Left lobe of liver (tissue), 2 donors: ENCODE data around the gene TMEM232. TPM values are rescaled to one million over a fixed set of nuclear protein-coding genes. Genes with fewer than 3 reads are reported as not detected.
"Not testable (repeated sequence)": the region's sequence is repeated elsewhere in the genome, so short reads cannot be mapped to it uniquely, and the experiment has no call there.

Experiments
- ATAC-seq: fragments of 200-7000 bp; cut with Tn5 transposase; one replicate; pipeline ENCODE4 v1.9.1; 2020; ENCODE audit warnings: mild to moderate bottlenecking, moderate library complexity
- DNase-seq: peaks from one replicate; pipeline ENCODE4 v3.0.0-alpha.2; 2020; ENCODE audit warnings: low spot score
- total RNA-seq: library from RNA; stranded (reverse); gene quantifications from one replicate; pipeline ENCODE4 v1.2.1, GENCODE V29; 2021
- donor health status: DM: no; HTN: no; CAD: no; lungs with moderate emphysema.
- donor health status: DM: no; HTN: yes; CAD: no.

TMEM232 gene
- total RNA-seq, 1 donor from 2014 or later = 1.5 TPM

DNA sequence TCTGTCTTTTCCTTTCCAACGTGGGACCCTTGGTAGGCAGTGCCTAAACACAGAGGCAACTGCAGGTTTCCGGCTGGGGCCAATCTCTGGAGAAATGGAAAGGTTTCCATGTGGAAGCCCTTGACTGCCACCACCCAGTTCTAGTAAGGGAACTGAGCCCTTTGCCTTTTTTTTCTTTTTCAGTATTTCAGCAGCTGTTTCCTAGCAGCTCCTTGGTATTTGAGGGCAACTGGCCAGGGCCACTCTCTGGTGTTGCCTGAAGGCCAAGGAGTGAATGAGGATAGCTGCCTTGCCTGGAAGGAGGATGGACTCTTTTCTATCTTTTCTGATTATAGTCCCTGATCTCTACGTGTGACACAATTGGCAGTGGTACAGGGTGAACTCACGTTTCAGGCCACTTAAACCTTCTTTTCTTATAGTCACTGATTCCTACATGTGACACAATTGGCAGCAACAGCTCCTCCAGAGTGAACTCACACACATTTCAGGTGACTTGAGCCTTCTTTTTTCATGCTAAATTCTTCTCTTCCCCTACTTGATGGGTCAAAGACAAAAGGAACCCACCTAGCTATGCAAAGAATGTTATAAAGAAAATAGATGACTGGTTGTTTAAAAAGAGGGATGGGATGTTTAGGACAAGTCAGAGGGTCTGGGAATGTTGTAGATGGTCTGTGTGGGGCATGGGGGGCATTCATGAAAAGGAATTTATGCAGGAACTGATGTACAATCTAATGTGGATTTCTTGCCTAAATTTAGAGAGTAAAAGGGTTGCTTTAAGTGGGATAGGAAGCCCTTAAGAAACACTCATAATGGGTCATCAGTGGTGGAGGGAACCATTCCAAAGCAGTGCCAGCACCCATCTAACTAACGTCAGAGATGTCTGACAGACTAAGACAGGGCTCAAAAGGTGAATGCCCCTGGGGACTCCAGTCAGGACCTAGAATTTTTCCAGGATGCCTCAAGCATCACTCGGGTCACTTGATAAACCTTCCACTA, 190.1 kb downstream of the TMEM232 start:
- ATAC-seq (no peak), DNase-seq (no peak)

DNA sequence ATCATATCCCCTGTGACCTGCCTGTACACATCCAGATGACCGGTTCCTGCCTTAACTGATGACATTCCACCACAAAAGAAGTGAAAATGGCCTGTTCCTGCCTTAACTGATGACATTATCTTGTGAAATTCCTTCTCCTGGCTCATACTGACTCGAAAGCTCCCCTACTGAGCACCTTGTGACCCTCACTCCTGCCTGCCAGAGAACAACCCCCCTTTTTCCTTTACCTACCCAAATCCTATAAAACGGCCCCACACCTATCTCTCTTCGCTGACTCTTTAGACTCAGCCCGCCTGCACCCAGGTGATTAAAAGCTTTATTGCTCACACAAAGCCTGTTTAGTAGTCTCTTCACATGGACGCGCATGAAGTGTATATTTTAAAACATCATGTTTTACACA, 191.3 kb downstream of the TMEM232 start:
- ATAC-seq, DNase-seq: not testable (repeated sequence)

DNA sequence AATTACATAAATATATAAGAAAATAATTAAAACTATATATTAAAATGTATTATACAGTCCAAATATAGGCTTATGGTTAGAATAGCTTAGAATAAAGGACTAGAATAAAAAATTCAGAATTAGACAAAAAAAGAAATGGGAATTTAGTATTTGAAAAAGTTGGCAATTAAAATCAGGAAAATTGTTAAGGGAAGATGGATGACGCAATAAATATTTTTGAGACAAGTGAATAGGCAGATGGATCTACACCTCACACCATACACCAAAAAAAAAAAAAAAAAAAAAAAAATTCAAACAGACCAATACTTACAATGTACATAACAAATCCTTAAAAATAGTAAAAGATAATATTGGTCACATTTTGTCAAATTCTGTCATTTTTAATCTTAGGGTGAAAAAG, 200.7 kb downstream of the TMEM232 start:
- DNase-seq = no peak
- ATAC-seq = no peak

DNA sequence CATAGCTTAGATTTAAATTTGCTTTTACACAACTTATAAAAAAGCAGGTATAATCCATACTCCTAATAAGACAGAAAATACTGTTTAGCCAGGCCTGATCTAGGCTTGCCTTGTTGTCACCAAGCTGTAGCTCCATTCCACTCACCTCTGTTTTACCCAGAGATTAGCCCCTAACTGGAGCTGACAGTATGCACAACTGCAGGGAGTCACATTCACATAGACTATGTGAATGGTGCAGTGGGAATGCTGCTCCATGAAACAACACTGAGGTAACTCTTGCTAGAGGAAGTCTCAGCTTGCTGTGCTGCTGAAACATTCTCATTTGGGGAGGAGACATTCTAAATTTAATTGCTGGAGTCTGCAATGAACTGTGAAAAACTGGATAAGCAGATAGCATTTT, 209.1 kb downstream of the TMEM232 start:
- DNase-seq = no peak
- ATAC-seq = no peak

DNA sequence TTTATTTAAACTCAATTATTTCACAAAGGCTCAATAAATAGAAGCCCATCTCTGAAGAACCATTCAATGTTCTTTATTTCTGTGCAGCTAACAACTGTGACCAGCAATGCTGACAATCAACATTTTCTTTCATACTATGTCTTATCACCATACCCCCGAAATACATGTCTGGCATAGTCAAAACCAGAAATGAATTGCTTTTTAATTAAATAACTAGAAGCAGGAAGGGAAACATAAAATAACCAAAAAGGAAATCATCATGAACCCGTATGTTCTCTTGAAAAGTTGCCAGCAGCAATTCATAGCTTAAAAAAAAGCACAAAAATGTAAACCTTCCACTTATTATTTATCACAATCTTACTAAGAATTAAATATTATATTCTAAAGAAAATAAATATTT, 212.4 kb downstream of the TMEM232 start:
- DNase-seq (no peak), ATAC-seq (no peak)

DNA sequence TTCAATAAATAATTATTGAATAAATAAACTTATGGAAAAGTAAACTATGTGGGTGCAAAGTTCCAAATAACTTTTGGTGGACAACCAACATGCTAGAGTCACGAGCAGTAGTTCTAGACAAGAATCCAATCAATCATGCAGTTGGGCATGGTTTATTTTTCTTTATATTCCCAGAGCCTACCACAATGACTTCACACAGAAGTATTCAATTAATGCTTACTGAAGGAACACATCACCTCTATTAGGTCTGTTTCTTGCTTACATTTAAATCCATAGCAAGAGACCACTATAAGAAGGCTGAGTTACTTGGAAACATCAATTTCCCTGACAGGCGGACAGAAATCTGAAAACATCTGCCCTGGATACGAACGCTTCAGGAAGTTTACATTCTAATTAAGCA, 214.2 kb downstream of the TMEM232 start:
- ATAC-seq = no peak

DNA sequence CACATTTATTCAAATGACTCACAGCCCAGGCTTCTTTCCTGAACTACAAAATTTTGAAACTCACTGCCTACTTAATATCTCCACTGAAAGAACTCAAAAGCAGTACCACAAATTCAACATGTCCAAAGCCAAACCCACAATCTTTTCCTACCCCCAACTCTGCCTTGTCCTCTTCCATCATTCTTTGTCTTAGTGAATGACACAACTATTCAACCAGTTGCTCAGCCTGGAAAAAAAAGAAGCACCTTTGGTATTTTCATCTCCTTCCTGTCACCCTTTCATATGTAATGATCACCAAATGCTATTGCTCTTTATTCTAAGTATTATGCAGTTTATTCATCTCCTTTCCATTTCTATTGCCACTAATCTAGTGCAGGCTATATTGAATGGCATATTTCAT, 216.3 kb downstream of the TMEM232 start:
- ATAC-seq = no peak
- DNase-seq = no peak

More for the DNA sequence above, 214.2 kb downstream of the TMEM232 start:
- DNase-seq = no peak

DNA sequence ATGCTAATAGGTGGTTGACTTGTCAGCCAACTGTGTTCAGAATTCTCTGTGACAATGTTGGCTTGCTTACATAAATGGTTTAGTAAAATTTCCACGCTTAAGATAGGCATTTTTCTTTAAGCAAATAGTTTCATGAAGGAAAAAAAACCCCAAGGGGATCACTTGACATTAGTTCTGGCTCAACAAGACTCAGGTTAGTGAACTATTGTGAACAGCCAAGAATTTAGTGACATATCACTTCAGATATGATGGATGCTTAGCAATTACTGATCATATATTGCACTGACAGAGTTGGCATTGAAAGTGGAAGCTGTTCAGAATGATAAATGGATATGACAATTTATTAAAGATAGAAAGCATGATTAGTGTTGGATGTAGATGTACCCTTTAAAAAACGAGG, 218.5 kb downstream of the TMEM232 start:
- DNase-seq = no peak

DNA sequence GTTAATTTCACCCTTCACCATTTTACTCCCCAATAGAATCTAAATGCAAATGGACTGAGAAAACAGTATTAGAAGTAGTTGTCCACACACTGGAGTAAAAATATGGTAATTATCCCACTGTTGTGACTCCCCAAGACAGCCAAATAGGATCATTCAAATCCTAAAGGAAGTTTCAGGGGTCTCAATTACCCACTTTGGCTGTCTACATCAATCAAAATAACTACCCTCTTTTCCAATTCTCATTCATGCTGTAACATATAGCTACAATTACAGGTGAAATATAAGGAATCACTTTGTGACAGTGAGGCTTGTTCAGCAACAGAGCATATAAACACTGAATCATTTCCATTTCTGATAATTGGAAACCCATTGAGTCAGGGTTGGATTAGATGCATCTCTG, 220.1 kb downstream of the TMEM232 start:
- no peak for DNase-seq
- ATAC-seq = no peak

More for the DNA sequence above, 218.5 kb downstream of the TMEM232 start:
- no peak for ATAC-seq

DNA sequence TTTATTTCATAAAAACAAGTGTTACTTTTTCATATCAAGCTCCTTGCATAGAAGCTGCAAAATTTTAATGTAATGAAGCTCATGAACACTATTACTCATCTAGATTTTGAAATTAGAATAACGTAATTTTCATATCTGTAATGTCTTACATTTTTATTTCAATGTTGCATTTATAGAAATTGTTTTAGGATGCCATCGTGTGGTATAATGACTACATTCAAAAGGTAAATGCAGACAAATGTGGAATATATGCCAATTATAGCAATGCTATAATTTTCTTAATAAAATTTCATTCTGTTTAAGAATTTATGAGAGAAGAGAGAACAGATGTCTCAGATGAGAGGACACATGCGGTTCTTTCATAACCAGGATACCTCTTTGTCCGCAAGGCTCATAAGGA, 230.2 kb downstream of the TMEM232 start:
- ATAC-seq (no peak), DNase-seq (no peak)

DNA sequence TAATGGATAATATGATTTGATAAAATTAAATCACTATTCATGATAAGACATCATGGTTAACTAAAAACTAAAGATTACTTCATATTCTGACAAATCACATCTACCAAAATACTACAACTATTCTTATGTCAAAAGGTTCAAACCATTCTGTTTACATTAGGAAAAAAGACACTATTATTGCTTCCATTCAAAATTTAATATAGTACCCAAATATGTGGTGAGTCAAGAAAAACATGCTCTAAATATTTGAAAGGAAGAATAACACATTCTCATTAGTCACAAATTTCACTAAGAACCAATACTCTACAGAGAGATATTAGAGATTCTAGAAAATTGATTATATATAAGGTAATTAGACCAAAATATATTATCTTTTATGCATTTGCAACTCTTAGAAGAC, 234.0 kb downstream of the TMEM232 start:
- DNase-seq (no peak), ATAC-seq (no peak)

DNA sequence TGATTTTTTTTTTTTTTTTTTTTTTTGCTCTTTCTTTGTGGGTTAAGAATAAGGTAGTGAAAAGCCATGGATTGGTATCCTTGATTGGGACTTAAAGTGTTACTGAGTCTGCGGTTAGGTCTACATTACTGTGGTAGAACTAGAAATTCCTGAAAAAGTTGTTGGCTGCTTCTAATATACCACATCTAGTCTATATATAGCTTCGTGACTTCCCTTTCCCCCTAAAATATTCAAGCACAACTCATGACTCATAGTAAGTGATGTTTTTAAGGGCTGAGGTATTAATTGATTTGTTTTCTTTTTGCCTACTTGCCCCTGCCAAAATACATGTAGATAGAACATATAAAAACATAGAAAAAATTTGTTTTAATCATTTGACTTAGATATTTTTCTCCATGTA, 247.6 kb downstream of the TMEM232 start:
- no peak for ATAC-seq

DNA sequence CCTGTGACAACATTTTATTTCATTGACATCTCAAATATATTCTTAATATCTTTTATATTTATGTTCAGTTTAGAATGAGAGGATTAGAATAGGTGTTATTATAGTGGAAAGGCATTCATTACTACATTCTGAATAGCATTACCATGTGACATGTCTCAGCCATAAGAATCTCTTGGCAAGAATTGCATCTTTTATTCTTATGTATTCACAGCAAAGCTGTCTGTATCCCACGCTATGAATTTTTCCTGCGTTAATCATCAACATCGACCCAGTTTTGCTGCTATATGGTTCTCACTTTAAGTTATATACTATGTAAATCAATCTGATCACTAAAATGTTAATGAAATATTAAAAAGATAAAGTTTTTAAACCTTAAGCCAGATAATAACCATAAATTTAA, 248.6 kb downstream of the TMEM232 start:
- no peak for DNase-seq
- no peak for ATAC-seq

More for the DNA sequence above, 247.6 kb downstream of the TMEM232 start:
- DNase-seq = no peak

DNA sequence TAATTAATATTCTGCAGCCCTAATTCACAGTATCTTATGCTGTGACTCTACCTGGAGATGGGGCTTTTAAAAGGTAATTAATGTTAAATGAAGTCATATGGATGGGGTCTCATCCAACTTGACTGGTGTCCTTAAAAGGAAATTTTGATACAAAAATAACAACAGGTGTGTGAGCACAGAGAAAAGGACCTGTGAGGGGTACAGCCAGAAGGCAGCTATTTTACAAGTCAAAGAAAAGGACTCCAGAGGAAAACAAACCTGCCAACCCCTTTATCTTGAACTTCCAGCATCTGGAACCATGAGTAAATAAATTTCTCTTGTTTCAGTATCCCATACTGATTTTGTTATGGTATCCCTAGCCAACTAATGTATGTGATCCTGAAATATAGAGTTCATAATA, 250.3 kb downstream of the TMEM232 start:
- ATAC-seq (no peak), DNase-seq (no peak)

DNA sequence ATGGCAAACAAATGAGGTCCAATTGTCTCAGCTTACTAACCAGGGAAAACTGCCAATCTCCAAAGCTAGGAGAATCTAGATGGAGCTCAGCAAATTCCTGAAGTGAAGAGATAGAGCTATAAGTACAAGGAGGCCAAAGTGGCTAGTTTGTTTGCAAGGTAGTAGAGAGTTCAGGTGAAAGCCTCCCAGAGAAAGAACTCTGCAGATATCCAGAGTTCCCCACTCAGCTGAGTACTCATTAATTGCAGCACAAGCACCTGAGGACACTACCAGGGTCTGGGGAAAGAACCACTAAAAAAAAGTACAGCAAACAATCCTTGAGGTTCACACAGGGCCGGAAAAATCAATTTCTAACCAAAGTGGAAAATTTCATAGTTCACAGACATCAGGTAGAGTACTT, 250.9 kb downstream of the TMEM232 start:
- ATAC-seq = no peak

DNA sequence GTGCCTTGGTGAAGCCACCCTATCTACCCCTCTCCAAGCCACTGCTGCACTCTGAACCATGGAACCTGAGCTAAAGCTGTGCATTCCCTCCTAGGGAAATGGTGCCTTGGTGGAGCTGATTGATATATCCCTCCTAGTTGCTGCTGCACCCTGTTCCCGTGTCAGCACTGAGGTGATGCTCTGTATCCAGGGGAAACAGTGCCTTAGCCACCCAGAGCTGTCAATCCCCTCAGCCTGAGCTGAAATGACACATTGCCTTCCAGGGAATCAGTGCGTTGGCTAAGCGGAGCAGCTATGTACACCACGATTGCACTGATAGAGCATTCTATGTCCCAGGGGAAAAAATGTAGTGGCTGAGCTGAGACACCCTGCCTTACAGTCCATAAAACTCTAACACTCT, 257.0 kb downstream of the TMEM232 start:
- DNase-seq (no peak), ATAC-seq (no peak)

More for the DNA sequence above, 250.9 kb downstream of the TMEM232 start:
- no peak for DNase-seq

DNA sequence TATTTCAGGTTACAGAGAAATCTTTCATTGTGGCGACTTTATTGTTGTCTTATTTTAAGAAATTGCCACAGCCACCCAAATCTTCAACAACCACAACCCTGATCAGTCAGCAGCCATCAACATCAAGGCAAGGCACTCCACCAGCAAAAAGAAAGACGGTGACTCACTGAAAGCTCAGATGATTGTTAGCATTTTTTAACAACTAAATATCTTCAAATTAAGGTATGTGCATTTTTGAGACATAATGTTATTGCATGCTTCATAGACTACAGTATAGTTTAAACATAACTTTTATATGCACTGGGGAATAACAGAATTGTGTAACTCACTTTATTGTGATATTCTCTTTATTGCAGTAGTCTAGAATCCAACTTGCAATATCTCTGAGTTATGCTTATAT, 263.4 kb downstream of the TMEM232 start:
- no peak for DNase-seq
- no peak for ATAC-seq

DNA sequence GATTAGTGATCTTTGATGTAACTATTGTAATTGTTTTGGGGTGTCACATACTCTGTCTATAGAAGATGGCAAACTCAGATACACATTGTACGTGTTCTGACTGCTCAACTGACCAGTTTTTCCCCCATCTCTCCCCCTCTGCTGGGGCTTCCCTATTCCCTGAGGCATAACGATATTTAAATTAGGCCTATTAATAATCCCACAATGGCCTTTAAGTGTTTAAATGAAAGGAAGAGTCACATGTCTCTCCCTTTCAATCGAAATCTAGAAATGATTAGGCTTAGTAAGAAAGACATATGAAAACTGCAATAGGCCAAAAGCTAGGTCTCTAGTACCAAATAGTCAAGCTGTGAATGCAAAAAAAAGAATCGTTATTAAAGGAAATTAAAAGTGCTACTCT, 265.6 kb downstream of the TMEM232 start:
- ATAC-seq = no peak
- no peak for DNase-seq

DNA sequence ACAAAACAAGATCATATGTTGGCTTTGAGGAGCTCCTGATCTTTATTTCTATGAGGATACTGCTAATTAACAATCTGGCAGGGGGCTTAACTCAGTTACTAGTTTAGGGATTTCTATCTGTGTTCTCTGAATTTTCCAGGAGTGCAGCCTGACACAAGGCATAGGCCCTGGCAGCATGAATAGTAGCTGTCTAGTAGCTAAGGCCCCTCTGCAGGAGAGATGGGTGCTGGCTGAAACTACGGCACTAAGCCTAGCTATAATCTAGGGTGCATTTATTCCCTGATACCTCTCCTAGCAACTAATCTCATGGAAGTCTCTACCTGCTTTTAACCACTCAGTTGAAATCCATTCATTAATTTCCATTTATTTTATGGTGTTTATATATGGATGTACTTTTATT, 268.2 kb downstream of the TMEM232 start:
- DNase-seq (no peak), ATAC-seq (no peak)

DNA sequence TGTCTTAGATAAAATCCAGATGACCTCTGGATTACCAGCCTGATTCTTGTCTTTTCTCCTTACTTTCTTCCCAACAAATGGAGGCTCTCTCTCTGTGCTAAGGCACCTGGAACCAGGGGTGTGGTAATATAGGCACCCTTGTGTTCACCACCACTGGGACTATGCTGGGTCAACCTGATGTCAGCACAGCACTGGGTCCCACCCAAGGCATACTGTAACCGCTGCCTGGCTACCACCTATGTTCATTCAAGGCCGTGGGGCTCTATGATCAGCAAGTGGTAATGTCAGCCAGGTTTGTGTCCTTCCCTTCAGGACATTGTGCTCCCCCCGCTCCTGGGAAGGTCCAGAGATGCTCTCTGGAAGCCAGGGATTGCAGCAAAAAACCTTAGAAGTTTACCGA, 283.6 kb downstream of the TMEM232 start:
- DNase-seq (no peak), ATAC-seq (no peak)

DNA sequence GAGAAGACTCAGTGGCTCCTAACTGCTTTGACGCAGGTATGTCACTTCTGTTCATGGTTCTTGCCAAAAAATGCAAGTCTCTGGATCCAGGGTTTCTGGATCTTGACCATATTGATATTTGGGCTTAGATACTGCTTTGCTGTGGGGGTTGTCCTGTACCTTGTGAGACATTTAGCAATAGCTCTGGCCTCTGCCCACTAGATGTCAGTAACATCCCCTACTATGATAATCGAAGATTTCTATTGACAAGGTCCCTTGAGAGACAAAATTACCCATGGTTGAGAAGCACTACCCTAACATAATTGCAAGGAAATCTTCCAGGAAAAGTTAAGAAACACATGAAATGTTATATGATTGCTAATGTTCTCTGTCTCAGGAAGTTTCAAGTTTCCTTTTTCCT, 285.4 kb downstream of the TMEM232 start:
- ATAC-seq = peak; percentile 92
- DNase-seq = no peak

DNA sequence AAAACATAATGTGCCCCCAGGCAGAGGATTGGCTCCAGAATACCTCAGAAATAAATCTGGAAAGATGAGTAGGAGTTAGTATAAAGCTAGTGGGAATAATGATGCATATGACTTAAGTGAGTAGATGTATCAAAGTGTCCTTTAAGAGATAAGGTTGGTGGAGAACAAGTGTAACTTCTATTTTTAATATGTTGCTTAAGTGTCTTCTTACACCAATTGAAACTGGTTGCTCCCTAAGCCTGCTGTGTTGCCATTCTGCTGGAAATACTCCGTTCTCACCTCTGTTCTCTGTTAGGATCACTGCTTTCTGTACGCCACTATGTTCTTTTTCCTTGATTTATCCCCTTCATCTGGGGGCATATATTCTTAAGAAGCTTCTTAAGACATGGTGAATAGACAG, 286.4 kb downstream of the TMEM232 start:
- no peak for DNase-seq

DNA sequence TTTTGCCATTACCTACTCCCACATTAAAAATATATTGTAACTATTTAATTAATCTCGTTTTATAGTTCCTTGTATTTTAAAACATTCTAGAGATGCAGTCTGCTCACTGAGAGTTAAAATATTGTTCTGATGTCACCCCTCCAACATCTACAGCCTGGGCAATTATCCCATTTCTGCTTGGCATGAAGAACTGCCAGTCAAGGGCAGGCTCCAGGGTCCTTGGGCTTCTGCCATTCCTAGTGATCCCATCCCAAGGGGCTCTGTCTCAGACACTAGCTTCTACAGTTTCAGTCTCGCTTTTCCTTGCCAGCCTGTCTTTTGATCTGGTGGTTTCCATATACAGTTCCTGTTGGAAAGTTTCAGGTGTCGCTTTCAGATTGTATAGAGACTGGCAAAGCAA, 287.2 kb downstream of the TMEM232 start:
- no peak for ATAC-seq

More for the DNA sequence above, 286.4 kb downstream of the TMEM232 start:
- ATAC-seq = no peak

More for the DNA sequence above, 287.2 kb downstream of the TMEM232 start:
- no peak for DNase-seq
